K562 (cell line): ENCODE measurements around the gene EMP2. TPM values are rescaled to one million over a fixed set of nuclear protein-coding genes. Genes with fewer than 3 reads are reported as not detected.

Experiments used
- ATAC-seq: fragments of 200-7000 bp; cut with Tn5 transposase; 3 replicates; pipeline ENCODE4 v1.9.1; 2020; ENCODE audit warnings: moderate library complexity
- BruUV-seq: library from RNA; stranded (reverse); fragments of 400-500 nt; replicated peaks from 2 replicates; lab custom pipeline; 2021; lab: Mats Ljungman, UMichigan
- CTCF ChIA-PET: fragments of 300-600 bp; formaldehyde crosslinking; extraction: SDS; loops from one replicate; lab custom pipeline; 2021; ENCODE audit warnings: low intra/inter-chr PET ratio; lab: Yijun Ruan, JAX
- POLR2A ChIA-PET: fragments of 300-600, 350-650 bp; sonication (Branson Sonifier 250); formaldehyde crosslinking; extraction: SDS; loops from one replicate; lab custom pipeline; 2021; ENCODE audit warnings: antibody characterized with exemption, inconsistent platforms; lab: Yijun Ruan, JAX
- DNase-seq, 4 experiments: peaks; one replicate each; pipeline versions ENCODE4 v3.0.0 to v3.0.0-alpha.2; 2011 to 2018; ENCODE audit warnings: low spot score in 3 of 4, mixed read lengths in 3 of 4; ENCODE audit errors: extremely low read depth in 1 of 4
- FAIRE-seq: peaks from 2 replicates; lab custom pipeline; 2011; peaks lifted over from hg19 to GRCh38; lab: Jason Lieb, UNC
- H2AFZ ChIP-seq: 2 replicates; pipeline ENCODE4 v1.6.0; 2011; ENCODE audit warnings: low read depth, low read length, control low read depth, inconsistent platforms
- H3K27ac ChIP-seq: fragments of 200-600 bp; 3 replicates; pipeline ENCODE4 v1.8.0; 2011; ENCODE audit warnings: low read depth, mild to moderate bottlenecking, control low read depth, inconsistent platforms, low read length, moderate library complexity, mixed read lengths; ENCODE audit errors: extremely low read depth
- H3K27me3 ChIP-seq, 2 experiments: fragments of 300-600 bp in 1 of 2; 2 replicates in 1 of 2; 3 replicates in 1 of 2; pipeline versions ENCODE4 v1.6.0 to v1.8.0; 2011; ENCODE audit warnings: inconsistent platforms in 2 of 2, low read length in 2 of 2, mild to moderate bottlenecking in 1 of 2, mixed read lengths in 1 of 2, moderate library complexity in 1 of 2; ENCODE audit not compliant: control insufficient read depth in 2 of 2, insufficient read depth in 2 of 2
- H3K36me3 ChIP-seq: fragments of 300-600 bp; 3 replicates; pipeline ENCODE4 v1.8.0; 2011; ENCODE audit warnings: mild to moderate bottlenecking, low read length, inconsistent platforms; ENCODE audit not compliant: control insufficient read depth, insufficient read depth
- H3K4me1 ChIP-seq, 2 experiments: fragments of 200-600 bp in 1 of 2; replicated peaks in 1 of 2; 2 replicates in 1 of 2; 3 replicates in 1 of 2; pipeline versions ENCODE4 v1.5.1 to v1.8.0; 2011; ENCODE audit warnings: inconsistent platforms in 2 of 2, low read length in 2 of 2, mild to moderate bottlenecking in 1 of 2, mixed read lengths in 1 of 2, moderate library complexity in 1 of 2; ENCODE audit not compliant: control insufficient read depth in 2 of 2, insufficient read depth in 2 of 2
- H3K4me2 ChIP-seq: 2 replicates; pipeline ENCODE4 v1.6.1; 2011; ENCODE audit warnings: low read length, control low read depth, inconsistent platforms, mixed read lengths; ENCODE audit not compliant: insufficient read depth
- H3K4me3 ChIP-seq: fragments of 200-600 bp; sonication (generic), shearing (Covaris generic); 2 replicates; pipeline ENCODE4 v1.5.1; 2016; ENCODE audit warnings: control low read depth, inconsistent platforms
- H3K79me2 ChIP-seq: fragments of 200-600 bp; 3 replicates; pipeline ENCODE4 v1.8.0; 2011; ENCODE audit warnings: low read length, inconsistent platforms; ENCODE audit not compliant: control insufficient read depth, insufficient read depth
- H3K9ac ChIP-seq, 2 experiments: 2 replicates each; pipeline versions ENCODE4 v1.6.0 to v1.6.1; 2011; ENCODE audit warnings: low read depth in 2 of 2, low read length in 2 of 2, control low read depth in 1 of 2, inconsistent platforms in 1 of 2, mild to moderate bottlenecking in 1 of 2, mixed read lengths in 1 of 2; ENCODE audit not compliant: insufficient read depth in 1 of 2
- H3K9me1 ChIP-seq: one replicate; pipeline ENCODE4 v1.6.0; 2011; ENCODE audit warnings: inconsistent platforms, mild to moderate bottlenecking, low read length, moderate library complexity; ENCODE audit not compliant: control insufficient read depth, insufficient read depth
- H3K9me3 ChIP-seq: replicated peaks from 2 replicates; pipeline ENCODE4 v1.5.1; 2011; ENCODE audit warnings: low read depth, low read length, inconsistent platforms; ENCODE audit not compliant: control insufficient read depth, insufficient read depth
- H4K20me1 ChIP-seq: replicated peaks from 2 replicates; pipeline ENCODE4 v1.6.1; 2011; ENCODE audit warnings: low read length, inconsistent platforms, mixed read lengths; ENCODE audit not compliant: control insufficient read depth, insufficient read depth
- ARID2 ChIP-seq: fragments of 450-650 bp; IDR thresholded peaks from 2 replicates; pipeline ENCODE4 v1.6.1; 2017; ENCODE audit warnings: antibody characterized with exemption, mild to moderate bottlenecking
- CEBPB ChIP-seq: fragments of 450-650 bp; IDR thresholded peaks from 2 replicates; pipeline ENCODE4 v1.6.1; 2016; ENCODE audit warnings: missing genetic modification characterization, missing compliant biosample characterization
- HDAC1 ChIP-seq, 2 experiments: fragments of 450-650 bp; IDR thresholded peaks; 2 replicates each; pipeline ENCODE4 v1.6.1; 2016 to 2017; ENCODE audit warnings: inconsistent platforms in 1 of 2, mild to moderate bottlenecking in 1 of 2, moderate library complexity in 1 of 2
- HLTF ChIP-seq: fragments of 450-650 bp; IDR thresholded peaks from 2 replicates; pipeline ENCODE4 v1.6.1; 2016
- KLF6 ChIP-seq: fragments of 250-450 bp; sonication (Bioruptor Pico); IDR thresholded peaks from 2 replicates; pipeline ENCODE4 v1.4.0; 2020; ENCODE audit warnings: mild to moderate bottlenecking, moderate library complexity, borderline replicate concordance
- L3MBTL2 ChIP-seq: fragments of 450-650 bp; IDR thresholded peaks from 2 replicates; pipeline ENCODE4 v1.6.1; 2016; ENCODE audit warnings: mild to moderate bottlenecking, moderate library complexity
- NR2C1 ChIP-seq, 2 experiments: fragments of 450-650 bp; IDR thresholded peaks; 2 replicates each; pipeline ENCODE4 v1.6.1; 2017; ENCODE audit warnings: mild to moderate bottlenecking in 2 of 2, antibody characterized with exemption in 1 of 2, inconsistent platforms in 1 of 2, missing compliant biosample characterization in 1 of 2, missing genetic modification characterization in 1 of 2
- NUFIP1 ChIP-seq: fragments of 450-650 bp; IDR thresholded peaks from 2 replicates; pipeline ENCODE4 v1.6.1; 2018; ENCODE audit not compliant: partially characterized antibody
- RBM39 ChIP-seq: fragments of 200-400 bp; formaldehyde crosslinking; optimal IDR thresholded peaks from 2 replicates; pipeline ENCODE3; 2018; ENCODE audit warnings: low read depth, low read length
- RCOR1 ChIP-seq, 2 experiments: IDR thresholded peaks; 2 replicates each; pipeline ENCODE4 v1.6.1; 2012; ENCODE audit warnings: low read depth in 2 of 2, low read length in 2 of 2, borderline replicate concordance in 1 of 2, improper control_type of control experiment in 1 of 2
- SMARCC2 ChIP-seq: fragments of 450-650 bp; IDR thresholded peaks from 2 replicates; pipeline ENCODE4 v1.6.1; 2017; ENCODE audit warnings: antibody characterized with exemption, moderate library complexity, mild to moderate bottlenecking, low read depth
- SMARCE1 ChIP-seq: fragments of 450-650 bp; IDR thresholded peaks from 2 replicates; pipeline ENCODE4 v1.7.1; 2016; ENCODE audit warnings: mild to moderate bottlenecking
- TFAP4 ChIP-seq: sonication (generic); formaldehyde crosslinking; IDR thresholded peaks from 2 replicates; pipeline ENCODE4 v1.8.0; 2022; ENCODE audit warnings: missing genetic modification reagents, mild to moderate bottlenecking, moderate library complexity, borderline replicate concordance
- ZFP91 ChIP-seq: sonication (generic); formaldehyde crosslinking; IDR thresholded peaks from 2 replicates; pipeline ENCODE4 v1.8.0; 2022; ENCODE audit warnings: mild to moderate bottlenecking, missing genetic modification reagents
- ZNF134 ChIP-seq: fragments of 250-450 bp; sonication (Bioruptor Pico); conservative IDR thresholded peaks from 2 replicates; pipeline ENCODE4 v1.4.0; 2020
- ZNF263 ChIP-seq: sonication (generic); formaldehyde crosslinking; IDR thresholded peaks from 2 replicates; pipeline ENCODE4 v1.8.0; 2022; ENCODE audit warnings: mild to moderate bottlenecking, missing genetic modification reagents, borderline replicate concordance
- ZNF280B ChIP-seq: fragments of 250-450 bp; sonication (Bioruptor Pico); IDR thresholded peaks from 2 replicates; pipeline ENCODE4 v1.5.1; 2021; ENCODE audit warnings: mild to moderate bottlenecking
- ZNF551 ChIP-seq: fragments of 250-450 bp; sonication (Bioruptor Pico); IDR thresholded peaks from 2 replicates; pipeline ENCODE4 v1.5.0; 2021; ENCODE audit warnings: mild to moderate bottlenecking, moderate library complexity
- WGBS: fragments of 100-300 bp; shearing (Covaris generic); methylation state at CpG from one replicate; pipeline ENCODE4 v1.1.6; 2016; ENCODE audit warnings: low coverage, mixed read lengths; ENCODE audit not compliant: insufficient coverage; ENCODE audit errors: missing lambda C conversion rate; 5-methylcytosine and 5-hydroxymethylcytosine counted together
- in situ Hi-C: fragments of 300-500 bp; cut with MboI; formaldehyde crosslinking; loops from 4 replicates; pipeline ENCODE4 v1.15.0; 2018; ENCODE audit warnings: inconsistent platforms, mixed read lengths
- intact Hi-C: fragments of 100-400 bp; cut with micrococcal nuclease; formaldehyde crosslinking; loops from 2 replicates; pipeline ENCODE4 v1.14.2; 2022
- polyA plus RNA-seq, 8 experiments: library from polyadenylated mRNA; depleted of rRNA in 4 of 8; stranded (reverse) in 5 of 8; unstranded in 3 of 8; fragments of >200 nt; fragmentation: Nextera tagmentation in 2 of 8; fragmentation: Illumina TruSeq in 1 of 8; extraction: Ambion mirVana in 2 of 8; extraction: Trizol in 1 of 8; gene quantifications; 2 replicates each; pipeline versions ENCODE4 v1.2.1 to v1.2.3, GENCODE V29; 2011 to 2014; ENCODE audit warnings: inconsistent platforms in 1 of 8, missing spikeins in 1 of 8
- total RNA-seq, 7 experiments: library from RNA; depleted of rRNA in 6 of 7; stranded (reverse); fragments of >200 nt in 6 of 7; fragmentation: Illumina TruSeq in 2 of 7; extraction: Trizol in 2 of 7; gene quantifications; 2 replicates each; pipeline versions ENCODE4 v1.2.1 to v1.2.3, GENCODE V29; 2011 to 2021; ENCODE audit warnings: low replicate concordance in 1 of 7

The EMP2 gene
- total and polyA plus RNA-seq, 9 of the 15 experiments (the other 6 are each of a cell fraction or from before 2014, with no cell fraction given): 0.73 to 6.2 (median 3.1) TPM

- H3K9me3 ChIP-seq: no peaks in the 10 kb centered on the region
- no peak overlapping the region for H3K4me3 ChIP-seq
- peak overlapping the region; percentile 46; the same call in 1 of the 2 replicates for H3K4me2 ChIP-seq
- no TSS peak for BruUV-seq
- intact Hi-C loops: no loop called here
- no peaks in the 10 kb centered on the region for H3K9me1 ChIP-seq
- H3K79me2 ChIP-seq: no peaks in the 10 kb centered on the region
- ChIA-PET POLR2A (interaction anchor here (0.7 to 1.0 kb wide), 2 partner anchors 13 to 26 kb away, joined by 3 read pairs; no protein-coding TSS in a partner anchor), CTCF (no interaction called here)
- H4K20me1 ChIP-seq: no peaks in the 10 kb centered on the region
- H2AFZ ChIP-seq: peak overlapping the region; percentile 66
- in situ Hi-C loops: no loop called here
- ATAC-seq (peak; percentile 76), DNase-seq (peak; percentile 70 to 77 (median 72)), FAIRE-seq (peak; percentile 83)
- peaks cover 0 to 18% of the 10 kb centered on the region in 2 experiments; a peak in 3 of 5 replicates for H3K27me3 ChIP-seq
- H3K36me3 ChIP-seq: no peaks in the 10 kb centered on the region
- H3K27ac ChIP-seq: no peak overlapping the region
- peak overlapping the region in 1 of 2 experiments; percentile 68; a peak in 2 of 4 replicates for H3K9ac ChIP-seq
- H3K4me1 ChIP-seq: peaks cover 27 to 46% of the 10 kb centered on the region in 2 experiments; a peak in 4 of 5 replicates
- 21% methylated on average over 16 of the region's 19 CpGs for WGBS
- TF ChIP-seq L3MBTL2: no peak
- no peak for TF ChIP-seq ZFP91 (CRISPR knock-in tag)
- no peak for TF ChIP-seq ARID2
- peak; percentile 66 for TF ChIP-seq SMARCE1
- TF ChIP-seq RCOR1 (IDR thresholded peaks at IDR 0.05; ENCODE audit: borderline replicate concordance in 1 of 2, low read depth in 2 of 2, low read length in 2 of 2): peak in 1 of 2 experiments; percentile 61; a peak in 1 of 4 replicates
- TF ChIP-seq RBM39: no peak
- no peak for TF ChIP-seq CEBPB
- no peak for TF ChIP-seq NUFIP1
- no peak for TF ChIP-seq NR2C1 (IDR thresholded peaks at IDR 0.05)
- TF ChIP-seq NR2C1 (tag; IDR thresholded peaks at IDR 0.05): no peak
- 0 out of 4 replicates have a peak, but pooled peaks of 1 of the 2 experiments have one; percentile 19 for TF ChIP-seq HDAC1 (IDR thresholded peaks at IDR 0.05)
- TF ChIP-seq ZNF551 (CRISPR knock-in tag): no peak
- no peak for TF ChIP-seq ZNF263
- peak; percentile 43; the same call in 1 of the 2 replicates for TF ChIP-seq TFAP4
- TF ChIP-seq KLF6: no peak
- TF ChIP-seq SMARCC2: no peak
- TF ChIP-seq ZNF280B (CRISPR knock-in tag): no peak
- no peak for TF ChIP-seq HLTF
- TF ChIP-seq ZNF134 (CRISPR knock-in tag): peak; percentile 52; the same call in 1 of the 2 replicates
Observed at GRCh38 chr16:10622036-10622921, 41.9 kb upstream of the EMP2 start.
